Keratinocyte (primary cell): Measurements from ENCODE around the gene IFNAR2. TPM values are rescaled to one million over a fixed set of nuclear protein-coding genes. Genes with fewer than 3 reads are reported as not detected.
A peak's percentile ranks its signal among the peaks of the same experiment; 100 is the strongest.

Source experiments
- DNase-seq: peaks from one replicate; pipeline ENCODE4 v3.0.0-alpha.2; 2011; ENCODE audit warnings: low read depth, missing footprints, low spot score
- FAIRE-seq: peaks from 2 replicates; lab custom pipeline; 2011; peaks lifted over from hg19 to GRCh38; lab: Jason Lieb, UNC
- H2AFZ ChIP-seq: 2 replicates; pipeline ENCODE4 v1.6.0; 2012; ENCODE audit warnings: low read length, control low read depth, inconsistent platforms; ENCODE audit not compliant: control insufficient read depth
- H3K27ac ChIP-seq: 2 replicates; pipeline ENCODE4 v1.5.1; 2011; ENCODE audit warnings: low read length; ENCODE audit not compliant: control insufficient read depth, insufficient read depth
- H3K27me3 ChIP-seq: 3 replicates; pipeline ENCODE4 v1.6.0; 2011; ENCODE audit warnings: low read length; ENCODE audit not compliant: control insufficient read depth, insufficient read depth; ENCODE audit errors: extremely low read depth
- H3K36me3 ChIP-seq, 2 experiments: 2 replicates in 1 of 2; 3 replicates in 1 of 2; pipeline ENCODE4 v1.5.1; 2011; ENCODE audit warnings: low read length in 2 of 2, mild to moderate bottlenecking in 1 of 2; ENCODE audit not compliant: control insufficient read depth in 2 of 2, insufficient read depth in 2 of 2; ENCODE audit errors: extremely low read depth in 1 of 2
- H3K4me1 ChIP-seq: 3 replicates; pipeline ENCODE4 v1.5.1; 2011; ENCODE audit warnings: low read length; ENCODE audit not compliant: control insufficient read depth, insufficient read depth; ENCODE audit errors: extremely low read depth
- H3K4me2 ChIP-seq: 3 replicates; pipeline ENCODE4 v1.6.0; 2011; ENCODE audit warnings: low read depth, low read length; ENCODE audit not compliant: control insufficient read depth, insufficient read depth; ENCODE audit errors: extremely low read depth
- H3K4me3 ChIP-seq, 3 experiments: fragments of 200-600 bp in 1 of 3; sonication (generic) in 1 of 3; 2 replicates in 2 of 3; 3 replicates in 1 of 3; pipeline ENCODE4 v1.5.1; 2011 to 2016; ENCODE audit warnings: low read length in 3 of 3, mild to moderate bottlenecking in 3 of 3, control low read depth in 2 of 3, inconsistent platforms in 1 of 3, low read depth in 1 of 3, mixed read lengths in 1 of 3, mixed run types in 1 of 3, moderate library complexity in 1 of 3; ENCODE audit not compliant: control insufficient read depth in 2 of 3, insufficient read depth in 2 of 3; ENCODE audit errors: extremely low read depth in 1 of 3
- H3K79me2 ChIP-seq: 2 replicates; pipeline ENCODE4 v1.6.0; 2012; ENCODE audit warnings: low read length; ENCODE audit not compliant: control insufficient read depth, insufficient read depth
- H3K9ac ChIP-seq: 3 replicates; pipeline ENCODE4 v1.6.0; 2011; ENCODE audit warnings: low read length; ENCODE audit not compliant: control insufficient read depth, insufficient read depth; ENCODE audit errors: extremely low read depth
- H3K9me1 ChIP-seq: 3 replicates; pipeline ENCODE4 v1.6.0; 2011; ENCODE audit warnings: low read length; ENCODE audit not compliant: control insufficient read depth, insufficient read depth; ENCODE audit errors: extremely low read depth
- H3K9me3 ChIP-seq: 2 replicates; pipeline ENCODE4 v1.5.1; 2012; ENCODE audit warnings: low read depth, low read length; ENCODE audit not compliant: control insufficient read depth
- H4K20me1 ChIP-seq: 3 replicates; pipeline ENCODE4 v1.6.0; 2011; ENCODE audit warnings: low read length; ENCODE audit not compliant: control insufficient read depth, insufficient read depth; ENCODE audit errors: extremely low read depth
- EZH2 ChIP-seq: IDR thresholded peaks from one replicate; pipeline ENCODE4 v1.6.1; 2012; ENCODE audit warnings: inconsistent platforms, mild to moderate bottlenecking, low read length, moderate library complexity
- dilution Hi-C: fragments of 300-500 bp; cut with MboI; formaldehyde crosslinking; loops from one replicate; pipeline ENCODE4 v1.7.0; 2020; ENCODE audit warnings: low sequenced_read_pairs; ENCODE audit not compliant: extremely low pct_ligation_motif_present
- polyA minus RNA-seq, 3 experiments: library from RNA; depleted of rRNA, polyadenylated mRNA; stranded (reverse); fragments of >200 nt; gene quantifications; 1 replicate in 1 of 3; 2 replicates in 1 of 3; 3 replicates in 1 of 3; pipeline ENCODE4 v1.2.3, GENCODE V29; 2011
- polyA plus RNA-seq, 5 experiments: library from polyadenylated mRNA; depleted of rRNA in 3 of 5; stranded (reverse) in 3 of 5; stranded (forward) in 1 of 5; unstranded in 1 of 5; fragments of >200 nt; gene quantifications; 1 replicate in 1 of 5; 2 replicates in 3 of 5; 3 replicates in 1 of 5; pipeline versions ENCODE4 v1.2.1 to v1.2.3, GENCODE V29; 2011 to 2012; ENCODE audit warnings: missing spikeins in 2 of 5, low read depth in 1 of 5, low replicate concordance in 1 of 5
- TF ChIP-seq, protein P1 (sequence below), 3 experiments: IDR thresholded peaks in 1 of 3; conservative IDR thresholded peaks in 1 of 3; optimal IDR thresholded peaks in 1 of 3; 2 replicates in 2 of 3; 3 replicates in 1 of 3; pipeline versions ENCODE3 to v1.5.1; 2011; ENCODE audit warnings: low read length in 3 of 3, mild to moderate bottlenecking in 3 of 3, moderate library complexity in 2 of 3, control low read depth in 1 of 3, inconsistent platforms in 1 of 3; ENCODE audit not compliant: insufficient read depth in 2 of 3; ENCODE audit errors: extremely low read depth in 1 of 3

The IFNAR2 gene
- polyA plus RNA-seq: 14.7 to 23.0 TPM (median 15.7 TPM) in 3 replicates
- 1.8 TPM for polyA plus RNA-seq (2011; ENCODE audit: low read depth)
- 10.0 and 18.7 TPM in 2 replicates for polyA plus RNA-seq (2011; cell fraction: cytosol; rRNA removed)
- 11.3 and 15.1 TPM in 2 replicates for polyA plus RNA-seq (2011; cell fraction: nucleus; rRNA removed)
- polyA plus RNA-seq (2012; ENCODE audit: low replicate concordance): 3.8 and 10.5 TPM in 2 replicates
- polyA minus RNA-seq: 4.4 to 21.1 TPM (median 5.3 TPM) in 3 replicates
- 9.8 TPM for polyA minus RNA-seq (2011; cell fraction: cytosol; rRNA and poly(A)+ RNA removed)
- polyA minus RNA-seq (2011; cell fraction: nucleus; rRNA and poly(A)+ RNA removed): 3.9 and 17.3 TPM in 2 replicates

DNA sequence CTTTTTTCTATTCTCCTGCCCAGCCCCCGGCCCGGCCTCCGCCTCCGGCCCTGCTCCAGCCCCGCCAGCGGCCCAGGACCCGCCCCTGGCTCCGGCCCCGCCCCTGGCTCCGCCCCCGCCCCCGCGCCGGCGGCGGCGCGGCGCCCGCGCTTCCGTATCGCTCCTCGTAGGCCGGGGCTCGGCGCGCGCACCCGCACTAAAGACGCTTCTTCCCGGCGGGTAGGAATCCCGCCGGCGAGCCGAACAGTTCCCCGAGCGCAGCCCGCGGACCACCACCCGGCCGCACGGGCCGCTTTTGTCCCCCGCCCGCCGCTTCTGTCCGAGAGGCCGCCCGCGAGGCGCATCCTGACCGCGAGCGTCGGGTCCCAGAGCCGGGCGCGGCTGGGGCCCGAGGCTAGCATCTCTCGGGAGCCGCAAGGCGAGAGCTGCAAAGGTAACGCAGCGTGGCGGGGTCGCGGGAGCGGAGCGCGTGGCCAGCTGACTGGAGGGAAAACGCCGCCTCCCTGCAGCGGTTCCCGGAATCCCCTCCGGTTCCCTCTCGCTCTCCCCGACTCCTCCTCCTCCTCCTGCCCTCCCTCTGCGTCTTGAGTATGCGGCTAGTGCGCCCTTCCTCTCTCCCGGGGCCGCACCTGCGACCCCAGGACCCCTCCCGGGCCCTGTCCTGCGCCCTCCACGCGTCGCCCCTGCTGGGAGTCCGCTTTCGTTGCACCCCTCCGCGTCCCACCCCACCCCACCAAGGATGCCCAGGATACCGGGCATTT lies at the start of gene IFNAR2:
Gene IFNAR2, plus strand, starts transcription at position 155 of the 761 bp plus-strand sequence. CDS start 11,985 bp downstream, outside the sequence.
- peaks cover 9% of the 10 kb centered on the region for H3K4me1 ChIP-seq
- peak within 1 kb of the TSS; percentile 75 for H3K27ac ChIP-seq
- peak within 1 kb of the TSS; percentile 92 to 95 (median 94) for H3K4me3 ChIP-seq
- no peaks in the 10 kb centered on the region for H4K20me1 ChIP-seq
- peak within 1 kb of the TSS; percentile 92 for H2AFZ ChIP-seq
- DNase-seq: no peak
- H3K36me3 ChIP-seq: no peaks in the 10 kb centered on the region
- peaks cover 16% of the 10 kb centered on the region for H3K79me2 ChIP-seq
- peak within 1 kb of the TSS; percentile 88 for H3K4me2 ChIP-seq
- no peaks in the 10 kb centered on the region for H3K27me3 ChIP-seq
- peak within 1 kb of the TSS; percentile 85 for H3K9ac ChIP-seq
- dilution Hi-C loops: no loop called here
- FAIRE-seq: no peak
- H3K9me1 ChIP-seq: no peaks in the 10 kb centered on the region
- no peaks in the 10 kb centered on the region for H3K9me3 ChIP-seq
- no peak for TF ChIP-seq EZH2
- TF ChIP-seq, protein P1, sequence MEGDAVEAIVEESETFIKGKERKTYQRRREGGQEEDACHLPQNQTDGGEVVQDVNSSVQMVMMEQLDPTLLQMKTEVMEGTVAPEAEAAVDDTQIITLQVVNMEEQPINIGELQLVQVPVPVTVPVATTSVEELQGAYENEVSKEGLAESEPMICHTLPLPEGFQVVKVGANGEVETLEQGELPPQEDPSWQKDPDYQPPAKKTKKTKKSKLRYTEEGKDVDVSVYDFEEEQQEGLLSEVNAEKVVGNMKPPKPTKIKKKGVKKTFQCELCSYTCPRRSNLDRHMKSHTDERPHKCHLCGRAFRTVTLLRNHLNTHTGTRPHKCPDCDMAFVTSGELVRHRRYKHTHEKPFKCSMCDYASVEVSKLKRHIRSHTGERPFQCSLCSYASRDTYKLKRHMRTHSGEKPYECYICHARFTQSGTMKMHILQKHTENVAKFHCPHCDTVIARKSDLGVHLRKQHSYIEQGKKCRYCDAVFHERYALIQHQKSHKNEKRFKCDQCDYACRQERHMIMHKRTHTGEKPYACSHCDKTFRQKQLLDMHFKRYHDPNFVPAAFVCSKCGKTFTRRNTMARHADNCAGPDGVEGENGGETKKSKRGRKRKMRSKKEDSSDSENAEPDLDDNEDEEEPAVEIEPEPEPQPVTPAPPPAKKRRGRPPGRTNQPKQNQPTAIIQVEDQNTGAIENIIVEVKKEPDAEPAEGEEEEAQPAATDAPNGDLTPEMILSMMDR (optimal IDR thresholded peaks at IDR 0.05 in 1 of 3, IDR thresholded peaks at IDR 0.05 in 1 of 3, conservative IDR thresholded peaks at IDR 0.05 in 1 of 3; ENCODE audit: extremely low read depth in 1 of 3, insufficient read depth in 2 of 3, low read length in 3 of 3): no peak

DNA sequence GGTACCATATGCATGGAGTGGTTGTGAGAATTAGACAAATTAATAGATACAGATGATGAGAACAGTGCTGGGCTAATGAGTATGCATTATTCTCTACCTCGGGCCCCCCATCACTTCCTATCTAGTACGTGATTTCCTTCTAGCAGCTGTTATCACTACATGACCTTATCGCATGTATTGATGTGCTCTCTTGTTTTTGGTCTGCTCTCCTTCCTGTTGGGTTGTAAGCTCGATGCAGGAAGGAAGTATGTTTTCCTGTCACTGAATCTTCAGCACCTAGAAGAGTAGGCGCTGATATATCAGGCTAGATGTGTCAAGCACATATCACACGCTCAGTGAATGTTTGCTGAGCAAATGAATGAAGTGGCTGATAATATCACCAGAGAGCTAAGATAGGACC lies 43.9 kb upstream of the IFNAR2 start:
- Histone ChIP-seq H3K36me3 (no peaks in the 10 kb centered on the region), H3K4me3 (no peak overlapping the region), H3K27ac (no peak overlapping the region), H3K9me3 (no peaks in the 10 kb centered on the region), H2AFZ (no peak overlapping the region), H3K9ac (no peak overlapping the region), H3K27me3 (peaks cover 6% of the 10 kb centered on the region), H3K9me1 (no peaks in the 10 kb centered on the region), H4K20me1 (no peaks in the 10 kb centered on the region), H3K79me2 (no peaks in the 10 kb centered on the region), H3K4me2 (no peak overlapping the region), H3K4me1 (no peaks in the 10 kb centered on the region)
- FAIRE-seq (no peak), DNase-seq (no peak)
- dilution Hi-C loops: no loop called here
- TF ChIP-seq, protein P1 (optimal IDR thresholded peaks at IDR 0.05 in 1 of 3, IDR thresholded peaks at IDR 0.05 in 1 of 3, conservative IDR thresholded peaks at IDR 0.05 in 1 of 3; ENCODE audit: extremely low read depth in 1 of 3, insufficient read depth in 2 of 3, low read length in 3 of 3): no peak
- TF ChIP-seq EZH2: no peak
